ENCODE data around the gene ASB2.
A peak's percentile ranks its signal among the peaks of the same experiment; 100 is the strongest.

The ASB2 gene

GRCh38 chr14:93965287-93965821, 11.0 kb downstream of the ASB2 start:
- ChIA-PET CTCF (interaction anchor here (0.7 to 1.1 kb wide), 3 partner anchors 16 to 39 kb away, joined by 3 to 5 read pairs (median 3); no protein-coding TSS in a partner anchor), POLR2A (no interaction called here)
- Histone ChIP-seq H3K9me3 (ENCODE audit: control insufficient read depth, insufficient read depth, low read depth, low read length) (no peaks in the 10 kb centered on the region), H3K4me1 (ENCODE audit: control insufficient read depth, insufficient read depth, low read length) (peaks cover 4% of the 10 kb centered on the region), H3K4me3 (ENCODE audit: low read depth, low read length) (no peak overlapping the region), H3K27ac (ENCODE audit: extremely low read depth, low read depth, low read length) (no peak overlapping the region), H3K36me3 (ENCODE audit: control insufficient read depth in 2 of 2, insufficient read depth in 1 of 2, low read length in 2 of 2) (no peaks in the 10 kb centered on the region)
- TF ChIP-seq ZNF2 (tag by site-specific recombination; IDR thresholded peaks at IDR 0.05): no peak
- TF ChIP-seq KLF7 (tag by site-specific recombination; IDR thresholded peaks at IDR 0.05; ENCODE audit: borderline replicate concordance): no peak
- no peak for TF ChIP-seq ZNF24 (tag by site-specific recombination; IDR thresholded peaks at IDR 0.05)
- no peak for TF ChIP-seq ZSCAN30 (tag by site-specific recombination; IDR thresholded peaks at IDR 0.05)
- no peak for TF ChIP-seq ZNF157 (tag by site-specific recombination; IDR thresholded peaks at IDR 0.05)
- TF ChIP-seq ZNF239 (tag by site-specific recombination; IDR thresholded peaks at IDR 0.05): no peak
- no peak for TF ChIP-seq ZNF174 (tag by site-specific recombination; IDR thresholded peaks at IDR 0.05)
- TF ChIP-seq ZNF394 (tag by site-specific recombination; IDR thresholded peaks at IDR 0.05; ENCODE audit: borderline replicate concordance): no peak
- no peak for TF ChIP-seq ZIC2 (tag by site-specific recombination; IDR thresholded peaks at IDR 0.05)
- TF ChIP-seq ZNF433 (tag by site-specific recombination; IDR thresholded peaks at IDR 0.05; ENCODE audit: low read depth): no peak
- TF ChIP-seq ZNF354C (tag by site-specific recombination; IDR thresholded peaks at IDR 0.05; ENCODE audit: borderline replicate concordance, low read depth): no peak
- TF ChIP-seq ZNF629 (tag by site-specific recombination; IDR thresholded peaks at IDR 0.05): no peak
- no peak for TF ChIP-seq CTCF (tag by site-specific recombination; IDR thresholded peaks at IDR 0.05)
- no peak for TF ChIP-seq ZNF747 (tag by site-specific recombination; IDR thresholded peaks at IDR 0.05)
- no peak for TF ChIP-seq ZNF366 (tag by site-specific recombination; conservative IDR thresholded peaks at IDR 0.05)
- no peak for TF ChIP-seq ZNF701 (tag by site-specific recombination; IDR thresholded peaks at IDR 0.05)
- no peak for TF ChIP-seq ZNF513 (tag by site-specific recombination; IDR thresholded peaks at IDR 0.05)

- CTCF ChIA-PET: interaction anchor here (1.0 to 2.5 kb wide), 3 partner anchors 16 to 39 kb away, joined by 3 to 25 read pairs (median 3); no protein-coding TSS in a partner anchor
- no peaks in the 10 kb centered on the region for H3K36me3 ChIP-seq (ENCODE audit: control insufficient read depth in 2 of 2, insufficient read depth in 1 of 2, low read length in 2 of 2)
These were observed 11.5 kb downstream of the ASB2 start for GRCh38 chr14:93964820-93965286.

More at GRCh38 chr14:93964820-93965286, 11.5 kb downstream of the ASB2 start:
- POLR2A ChIA-PET: no interaction called here
- H3K4me3 ChIP-seq (ENCODE audit: low read depth, low read length): no peak overlapping the region
- TF ChIP-seq SCRT2 (tag by site-specific recombination; IDR thresholded peaks at IDR 0.05): 0 out of 2 replicates have a peak, but pooled peaks have one; percentile 34
- 0 out of 2 replicates have a peak, but pooled peaks have one; percentile 85 for TF ChIP-seq ZNF155 (tag by site-specific recombination; IDR thresholded peaks at IDR 0.05)
- 0 out of 2 replicates have a peak, but pooled peaks have one; percentile 44 for TF ChIP-seq EGR2 (tag by site-specific recombination; IDR thresholded peaks at IDR 0.05; ENCODE audit: low read depth)
- no peak for TF ChIP-seq ZNF394 (tag by site-specific recombination; IDR thresholded peaks at IDR 0.05; ENCODE audit: borderline replicate concordance)
- TF ChIP-seq ZNF624 (tag by site-specific recombination; IDR thresholded peaks at IDR 0.05): no peak
- TF ChIP-seq ZBTB21 (tag by site-specific recombination; IDR thresholded peaks at IDR 0.05): no peak
- no peak for TF ChIP-seq ZNF776 (tag by site-specific recombination; IDR thresholded peaks at IDR 0.05; ENCODE audit: borderline replicate concordance)
- TF ChIP-seq ZNF366 (tag by site-specific recombination; conservative IDR thresholded peaks at IDR 0.05): peak; percentile 91
- no peak for TF ChIP-seq ZBTB49 (tag by site-specific recombination; IDR thresholded peaks at IDR 0.05; ENCODE audit: low read depth)
- peak; percentile 42; the same call in 1 of the 2 replicates for TF ChIP-seq ZFHX2 (tag by site-specific recombination; conservative IDR thresholded peaks at IDR 0.05)
- TF ChIP-seq ZNF585B (tag by site-specific recombination; IDR thresholded peaks at IDR 0.05): no peak
- peak; percentile 44 for TF ChIP-seq ZBTB17 (tag by site-specific recombination; IDR thresholded peaks at IDR 0.05)
- H3K9me3 ChIP-seq (ENCODE audit: control insufficient read depth, insufficient read depth, low read depth, low read length): no peaks in the 10 kb centered on the region
- H3K4me1 ChIP-seq (ENCODE audit: control insufficient read depth, insufficient read depth, low read length): peaks cover 4% of the 10 kb centered on the region
- no peak overlapping the region for H3K27ac ChIP-seq (ENCODE audit: extremely low read depth, low read depth, low read length)

All from HEK293 (cell line).